ENCODE data around the gene ATP5ME. TPM values are rescaled to one million over a fixed set of nuclear protein-coding genes. Genes with fewer than 3 reads are reported as not detected.

ATP5ME gene
- total and polyA plus RNA-seq, 2 donors from 2014 or later, result 248 to 1,928 TPM

GRCh38 chr4:654503-654845 lies 19.6 kb downstream of the ATP5ME start:
- no peak overlapping the region for H3K9ac ChIP-seq (ENCODE audit: low read length in 3 of 3)
- FAIRE-seq (no peak), DNase-seq (peak in 1 of 5 donors; percentile 67)
- H3K36me3 ChIP-seq (ENCODE audit: control insufficient read depth in 2 of 3, insufficient read depth in 3 of 3, low read length in 3 of 3), result no peaks in the 10 kb centered on the region
- H3K27me3 ChIP-seq (ENCODE audit: control insufficient read depth, insufficient read depth, low read length), result no peaks in the 10 kb centered on the region
- no peak overlapping the region for H3K4me3 ChIP-seq (ENCODE audit: low read length in 3 of 3)
- H3K9me3 ChIP-seq (ENCODE audit: control insufficient read depth in 2 of 3, insufficient read depth in 1 of 3, low read length in 3 of 3), result no peaks in the 10 kb centered on the region
- no peaks in the 10 kb centered on the region for H3K4me1 ChIP-seq (ENCODE audit: control insufficient read depth in 2 of 3, insufficient read depth in 2 of 3, low read depth in 1 of 3, low read length in 3 of 3)
- intact Hi-C loops (cut with DNase I), result no loop called here
- no peak overlapping the region for H3K27ac ChIP-seq (ENCODE audit: low read depth in 2 of 2, low read length in 2 of 2)
- TF ChIP-seq, protein P1, sequence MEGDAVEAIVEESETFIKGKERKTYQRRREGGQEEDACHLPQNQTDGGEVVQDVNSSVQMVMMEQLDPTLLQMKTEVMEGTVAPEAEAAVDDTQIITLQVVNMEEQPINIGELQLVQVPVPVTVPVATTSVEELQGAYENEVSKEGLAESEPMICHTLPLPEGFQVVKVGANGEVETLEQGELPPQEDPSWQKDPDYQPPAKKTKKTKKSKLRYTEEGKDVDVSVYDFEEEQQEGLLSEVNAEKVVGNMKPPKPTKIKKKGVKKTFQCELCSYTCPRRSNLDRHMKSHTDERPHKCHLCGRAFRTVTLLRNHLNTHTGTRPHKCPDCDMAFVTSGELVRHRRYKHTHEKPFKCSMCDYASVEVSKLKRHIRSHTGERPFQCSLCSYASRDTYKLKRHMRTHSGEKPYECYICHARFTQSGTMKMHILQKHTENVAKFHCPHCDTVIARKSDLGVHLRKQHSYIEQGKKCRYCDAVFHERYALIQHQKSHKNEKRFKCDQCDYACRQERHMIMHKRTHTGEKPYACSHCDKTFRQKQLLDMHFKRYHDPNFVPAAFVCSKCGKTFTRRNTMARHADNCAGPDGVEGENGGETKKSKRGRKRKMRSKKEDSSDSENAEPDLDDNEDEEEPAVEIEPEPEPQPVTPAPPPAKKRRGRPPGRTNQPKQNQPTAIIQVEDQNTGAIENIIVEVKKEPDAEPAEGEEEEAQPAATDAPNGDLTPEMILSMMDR (IDR thresholded peaks at IDR 0.05; ENCODE audit: borderline replicate concordance, extremely low read depth, insufficient read depth), result no peak

DNA sequence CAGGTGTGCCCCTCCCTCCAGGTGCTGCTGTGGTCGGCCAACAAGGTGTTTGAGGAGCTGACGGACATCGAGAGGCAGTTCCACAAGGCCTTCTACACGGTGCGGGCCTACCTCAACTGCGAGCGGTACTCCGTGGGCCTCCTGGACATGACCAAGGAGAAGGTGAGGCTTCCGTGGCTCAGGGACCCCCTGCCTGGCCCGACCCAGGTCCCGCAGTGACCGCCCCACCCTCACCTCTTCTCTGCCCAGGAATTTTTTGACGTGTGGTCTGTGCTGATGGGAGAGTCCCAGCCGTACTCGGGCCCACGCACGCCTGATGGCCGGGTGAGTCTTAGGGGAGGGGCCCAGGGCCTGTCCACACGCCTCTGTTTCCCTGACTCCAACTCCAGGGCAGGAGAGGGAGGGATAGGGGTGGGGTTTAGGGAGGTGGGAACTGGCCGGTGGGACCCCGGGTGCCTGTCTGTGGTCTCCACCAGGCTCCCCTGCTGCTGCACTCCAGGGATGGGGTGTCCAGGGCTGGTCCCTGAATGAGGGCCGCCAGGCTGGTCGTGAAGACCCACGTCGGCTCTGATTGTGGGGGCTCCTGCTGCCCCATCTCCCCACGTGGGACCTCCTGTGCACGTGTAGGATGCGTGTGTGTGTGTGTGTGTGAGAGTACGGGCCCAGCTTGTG lies 20.1 kb downstream of the ATP5ME start:
- Histone ChIP-seq H3K36me3 (ENCODE audit: control insufficient read depth in 2 of 3, insufficient read depth in 3 of 3, low read length in 3 of 3) (no peaks in the 10 kb centered on the region), H3K4me1 (ENCODE audit: control insufficient read depth in 2 of 3, insufficient read depth in 2 of 3, low read depth in 1 of 3, low read length in 3 of 3) (no peaks in the 10 kb centered on the region), H3K27ac (ENCODE audit: low read depth in 2 of 2, low read length in 2 of 2) (no peak overlapping the region), H3K9me3 (ENCODE audit: control insufficient read depth in 2 of 3, insufficient read depth in 1 of 3, low read length in 3 of 3) (no peaks in the 10 kb centered on the region), H3K9ac (ENCODE audit: low read length in 3 of 3) (no peak overlapping the region), H3K27me3 (ENCODE audit: control insufficient read depth, insufficient read depth, low read length) (no peaks in the 10 kb centered on the region), H3K4me3 (ENCODE audit: low read length in 3 of 3) (no peak overlapping the region)
- FAIRE-seq (no peak), DNase-seq (peak in 2 of 5 donors; percentile 39 to 60)
- TF ChIP-seq, protein P1 (IDR thresholded peaks at IDR 0.05; ENCODE audit: borderline replicate concordance, extremely low read depth, insufficient read depth), result no peak
- intact Hi-C loops (cut with DNase I), result no loop called here

- no peaks in the 10 kb centered on the region for H3K4me1 ChIP-seq (ENCODE audit: control insufficient read depth in 2 of 3, insufficient read depth in 2 of 3, low read depth in 1 of 3, low read length in 3 of 3)
- FAIRE-seq (no peak), DNase-seq (peak in 2 of 5 donors; percentile 40 to 65)
- H3K9ac ChIP-seq (ENCODE audit: low read length in 3 of 3), result no peak overlapping the region
- H3K36me3 ChIP-seq (ENCODE audit: control insufficient read depth in 2 of 3, insufficient read depth in 3 of 3, low read length in 3 of 3), result no peaks in the 10 kb centered on the region
- H3K27ac ChIP-seq (ENCODE audit: low read depth in 2 of 2, low read length in 2 of 2), result no peak overlapping the region
- TF ChIP-seq, protein P1 (IDR thresholded peaks at IDR 0.05; ENCODE audit: borderline replicate concordance, extremely low read depth, insufficient read depth), result no peak
- intact Hi-C loops (cut with DNase I), result no loop called here
- no peaks in the 10 kb centered on the region for H3K27me3 ChIP-seq (ENCODE audit: control insufficient read depth, insufficient read depth, low read length)
- H3K9me3 ChIP-seq (ENCODE audit: control insufficient read depth in 2 of 3, insufficient read depth in 1 of 3, low read length in 3 of 3), result no peaks in the 10 kb centered on the region
- no peak overlapping the region for H3K4me3 ChIP-seq (ENCODE audit: low read length in 3 of 3)
Observed at GRCh38 chr4:653080-653821, 20.8 kb downstream of the ATP5ME start.

Data from kidney (tissue), 14 donors.